MCF 10A (cell line): ENCODE measurements around the gene FOXP2. TPM values are rescaled to one million over a fixed set of nuclear protein-coding genes. Genes with fewer than 3 reads are reported as not detected.

Experiments
- BruUV-seq: library from RNA; stranded (reverse); fragments of 400-500 nt; replicated peaks from 2 replicates; lab custom pipeline; 2021; lab: Mats Ljungman, UMichigan
- CTCF ChIA-PET: fragments of 300-600 bp; sonication (Branson Sonifier 250); formaldehyde crosslinking; extraction: SDS; loops from one replicate; lab custom pipeline; 2021; ENCODE audit warnings: antibody characterized with exemption, inconsistent platforms; lab: Yijun Ruan, JAX
- POLR2A ChIA-PET: fragments of 300-600, 350-650 bp; sonication (Branson Sonifier 250); formaldehyde crosslinking; extraction: SDS; loops from one replicate; lab custom pipeline; 2020; ENCODE audit warnings: antibody characterized with exemption, inconsistent platforms; lab: Yijun Ruan, JAX
- DNase-seq: peaks from one replicate; pipeline ENCODE4 v3.0.0-alpha.2; 2018; ENCODE audit not compliant: unreplicated experiment
- H3K27ac Mint-ChIP-seq: one replicate; pipeline ENCODE4 v1.8.0; 2022; ENCODE audit warnings: mild to moderate bottlenecking, low read depth, mixed read lengths; ENCODE audit not compliant: unreplicated experiment
- H3K27me3 Mint-ChIP-seq: one replicate; pipeline ENCODE4 v1.8.0; 2022; ENCODE audit warnings: mixed read lengths; ENCODE audit not compliant: insufficient read depth, unreplicated experiment
- H3K36me3 Mint-ChIP-seq: one replicate; pipeline ENCODE4 v1.8.0; 2022; ENCODE audit warnings: mild to moderate bottlenecking, moderate library complexity, mixed read lengths; ENCODE audit not compliant: insufficient read depth, unreplicated experiment
- H3K4me1 Mint-ChIP-seq: one replicate; pipeline ENCODE4 v1.8.0; 2022; ENCODE audit warnings: mixed read lengths; ENCODE audit not compliant: insufficient read depth, unreplicated experiment
- H3K4me3 Mint-ChIP-seq: one replicate; pipeline ENCODE4 v1.8.0; 2022; ENCODE audit warnings: mild to moderate bottlenecking, moderate library complexity, mixed read lengths; ENCODE audit not compliant: unreplicated experiment
- H3K9me3 Mint-ChIP-seq: one replicate; pipeline ENCODE4 v1.8.0; 2022; ENCODE audit warnings: mixed read lengths; ENCODE audit not compliant: unreplicated experiment
- intact Hi-C: fragments of 100-400 bp; cut with micrococcal nuclease; formaldehyde crosslinking; loops from 2 replicates; pipeline ENCODE4 v1.14.1; 2022
- total RNA-seq: library from RNA; stranded (reverse); gene quantifications from 2 replicates; pipeline ENCODE4 v1.2.3, GENCODE V29; 2022
- TF ChIP-seq, protein P1 (sequence below): fragments of 200-600 bp; IDR thresholded peaks from one replicate; pipeline ENCODE4 v1.8.0; 2022; ENCODE audit warnings: antibody characterized with exemption, mild to moderate bottlenecking; ENCODE audit not compliant: unreplicated experiment

Gene FOXP2
- total RNA-seq, 1 experiment from 2014 or later: not detected

DNA sequence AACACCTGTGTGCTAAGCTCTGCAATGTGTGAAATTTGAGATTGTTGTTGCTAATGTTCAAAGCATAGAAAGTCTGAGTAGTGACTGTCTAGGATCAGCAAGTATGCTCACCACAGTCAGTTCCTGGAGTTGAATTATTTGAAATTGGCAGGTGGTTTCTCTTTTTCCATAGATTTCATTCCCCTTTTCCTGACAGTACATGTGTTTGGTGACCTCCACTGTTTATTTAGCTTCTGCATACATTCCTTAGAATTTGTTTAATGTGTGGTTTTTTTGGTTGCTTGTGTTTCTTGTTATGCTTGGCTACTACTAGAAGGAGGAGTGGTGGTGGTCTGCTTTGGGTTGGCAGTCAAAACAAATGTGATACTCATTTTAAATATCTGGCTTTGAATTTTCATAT is 52.3 kb downstream of the FOXP2 start:
- H3K9me3 Mint-ChIP-seq: no peaks in the 10 kb centered on the region
- H3K36me3 Mint-ChIP-seq: no peaks in the 10 kb centered on the region
- no peak overlapping the region for H3K27ac Mint-ChIP-seq
- peaks cover 78% of the 10 kb centered on the region for H3K27me3 Mint-ChIP-seq
- no peak overlapping the region for H3K4me3 Mint-ChIP-seq
- no peak for DNase-seq
- no peaks in the 10 kb centered on the region for H3K4me1 Mint-ChIP-seq
- ChIA-PET CTCF (no interaction called here), POLR2A (no interaction called here)
- BruUV-seq: no TSS peak
- intact Hi-C loops: no loop called here
- TF ChIP-seq, protein P1, sequence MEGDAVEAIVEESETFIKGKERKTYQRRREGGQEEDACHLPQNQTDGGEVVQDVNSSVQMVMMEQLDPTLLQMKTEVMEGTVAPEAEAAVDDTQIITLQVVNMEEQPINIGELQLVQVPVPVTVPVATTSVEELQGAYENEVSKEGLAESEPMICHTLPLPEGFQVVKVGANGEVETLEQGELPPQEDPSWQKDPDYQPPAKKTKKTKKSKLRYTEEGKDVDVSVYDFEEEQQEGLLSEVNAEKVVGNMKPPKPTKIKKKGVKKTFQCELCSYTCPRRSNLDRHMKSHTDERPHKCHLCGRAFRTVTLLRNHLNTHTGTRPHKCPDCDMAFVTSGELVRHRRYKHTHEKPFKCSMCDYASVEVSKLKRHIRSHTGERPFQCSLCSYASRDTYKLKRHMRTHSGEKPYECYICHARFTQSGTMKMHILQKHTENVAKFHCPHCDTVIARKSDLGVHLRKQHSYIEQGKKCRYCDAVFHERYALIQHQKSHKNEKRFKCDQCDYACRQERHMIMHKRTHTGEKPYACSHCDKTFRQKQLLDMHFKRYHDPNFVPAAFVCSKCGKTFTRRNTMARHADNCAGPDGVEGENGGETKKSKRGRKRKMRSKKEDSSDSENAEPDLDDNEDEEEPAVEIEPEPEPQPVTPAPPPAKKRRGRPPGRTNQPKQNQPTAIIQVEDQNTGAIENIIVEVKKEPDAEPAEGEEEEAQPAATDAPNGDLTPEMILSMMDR: no peak

DNA sequence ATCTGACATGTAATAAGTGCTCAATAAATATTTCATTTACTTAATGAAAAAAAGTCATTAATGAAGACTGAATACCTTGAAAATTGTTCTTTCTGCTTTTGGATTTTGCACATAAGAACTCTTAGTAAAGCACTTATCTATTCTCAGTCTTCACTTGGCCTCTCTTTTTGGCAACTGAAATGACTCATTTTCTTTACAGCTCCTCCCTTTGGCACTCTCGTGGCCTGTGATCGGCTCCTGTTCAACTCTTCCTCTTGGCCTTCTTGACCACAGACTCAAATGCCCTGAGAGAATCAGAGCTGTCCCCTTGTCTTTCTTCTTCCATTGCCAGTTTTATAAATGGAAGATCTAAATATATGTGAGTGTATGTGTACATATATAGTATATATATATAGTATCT is 54.2 kb downstream of the FOXP2 start:
- Mint-ChIP-seq H3K36me3 (no peaks in the 10 kb centered on the region), H3K27ac (no peak overlapping the region), H3K27me3 (peaks cover 72% of the 10 kb centered on the region), H3K4me1 (no peaks in the 10 kb centered on the region), H3K4me3 (no peak overlapping the region), H3K9me3 (no peaks in the 10 kb centered on the region)
- POLR2A ChIA-PET: no interaction called here
- peak; percentile 4 for DNase-seq
- no TSS peak for BruUV-seq
- TF ChIP-seq, protein P1: no peak
- intact Hi-C loops: no loop called here
- CTCF ChIA-PET: no interaction called here

DNA sequence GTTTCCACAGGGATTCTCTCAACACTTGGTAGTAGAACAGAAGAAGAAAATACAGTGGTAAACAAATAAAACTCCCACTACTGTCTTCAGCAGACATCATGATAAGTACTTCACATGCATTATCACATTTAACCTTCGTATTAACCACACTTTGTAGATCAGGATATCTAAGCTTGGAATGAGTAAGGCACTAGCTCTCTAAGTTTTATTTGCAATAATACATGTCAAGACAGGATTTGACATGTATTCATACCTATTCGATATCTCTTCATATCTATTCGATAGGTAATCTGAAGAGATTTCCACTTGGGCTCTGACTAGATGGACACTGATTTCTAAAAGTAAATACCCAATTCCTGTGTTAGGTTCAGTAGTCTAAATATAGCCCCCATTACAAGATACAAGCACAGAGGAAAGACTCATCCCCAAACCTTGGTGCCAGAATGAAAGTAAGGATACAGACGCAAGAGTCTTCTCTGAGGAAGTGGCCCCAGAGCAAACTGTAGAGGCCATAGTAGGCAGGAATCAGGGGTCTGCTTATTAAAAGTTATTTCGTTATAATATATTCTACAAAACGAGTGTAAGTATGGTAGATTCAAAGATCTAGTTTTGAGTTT is 58.4 kb downstream of the FOXP2 start:
- ChIA-PET CTCF (no interaction called here), POLR2A (no interaction called here)
- BruUV-seq: no TSS peak
- peaks cover 61% of the 10 kb centered on the region for H3K27me3 Mint-ChIP-seq
- no peaks in the 10 kb centered on the region for H3K36me3 Mint-ChIP-seq
- intact Hi-C loops: no loop called here
- H3K4me1 Mint-ChIP-seq: no peaks in the 10 kb centered on the region
- DNase-seq: no peak
- H3K27ac Mint-ChIP-seq: no peak overlapping the region
- no peaks in the 10 kb centered on the region for H3K9me3 Mint-ChIP-seq
- TF ChIP-seq, protein P1: no peak
- no peak overlapping the region for H3K4me3 Mint-ChIP-seq

GRCh38 chr7:114478384-114478783 is 63.8 kb downstream of the FOXP2 start:
- no peaks in the 10 kb centered on the region for H3K36me3 Mint-ChIP-seq
- intact Hi-C loops: no loop called here
- H3K27me3 Mint-ChIP-seq: peaks cover 72% of the 10 kb centered on the region
- TF ChIP-seq, protein P1: no peak
- CTCF ChIA-PET: no interaction called here
- BruUV-seq: no TSS peak
- no peaks in the 10 kb centered on the region for H3K4me1 Mint-ChIP-seq
- no peak overlapping the region for H3K27ac Mint-ChIP-seq
- H3K9me3 Mint-ChIP-seq: no peaks in the 10 kb centered on the region
- POLR2A ChIA-PET: no interaction called here
- DNase-seq: no peak
- no peak overlapping the region for H3K4me3 Mint-ChIP-seq
